DND-41 (cell line): ENCODE measurements around the gene HOXD4.

ENCODE experiments used
- EZH2 ChIP-seq: IDR thresholded peaks from 3 replicates; pipeline ENCODE4 v1.6.1; 2012; ENCODE audit warnings: borderline replicate concordance, low read depth, mild to moderate bottlenecking, moderate library complexity, low read length, inconsistent platforms; ENCODE audit not compliant: severe bottlenecking
- TF ChIP-seq, protein P1 (sequence below): IDR thresholded peaks from 2 replicates; pipeline ENCODE4 v1.5.1; 2012; ENCODE audit warnings: borderline replicate concordance, low read length, moderate library complexity, mild to moderate bottlenecking; ENCODE audit not compliant: poor library complexity, severe bottlenecking; ENCODE audit errors: extremely low read depth

DNA sequence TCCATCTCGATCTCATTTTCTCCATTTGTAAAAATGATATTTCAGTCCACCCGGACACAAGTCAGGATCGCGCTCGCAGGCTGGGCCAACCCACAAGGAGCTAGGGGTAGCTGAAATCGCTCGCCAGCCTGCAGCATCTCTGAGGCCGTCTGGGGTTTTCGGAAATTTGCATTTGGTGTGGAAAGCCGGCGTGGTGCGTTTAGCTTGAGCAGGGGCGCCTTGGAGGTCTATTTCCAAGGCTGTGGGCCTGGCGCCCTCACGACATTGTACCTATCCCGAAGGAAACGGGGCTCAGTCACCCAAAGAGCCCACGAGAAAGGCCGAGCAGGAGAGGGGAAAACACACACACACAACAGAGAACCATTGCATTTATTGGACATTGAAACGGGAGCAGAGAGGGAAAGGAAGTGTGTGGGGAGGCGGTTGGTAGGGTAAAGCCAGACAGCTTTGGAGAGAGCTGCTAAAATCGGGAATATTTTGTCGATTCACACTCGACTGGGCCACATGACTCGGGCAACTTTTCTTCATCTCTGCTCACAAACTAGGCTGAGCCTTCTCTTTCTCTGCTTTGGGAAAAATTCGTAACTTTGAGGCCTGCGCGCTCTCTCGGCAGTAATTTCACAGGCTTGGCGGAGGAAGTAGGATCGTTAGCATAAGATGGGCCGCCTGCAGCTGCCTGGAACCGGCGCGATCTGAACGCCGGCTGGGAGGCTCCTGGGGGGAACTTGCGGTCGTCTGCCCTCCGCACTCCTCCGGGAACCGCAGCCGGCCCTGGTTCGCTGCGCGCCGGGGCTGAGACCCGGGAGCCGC, 23.0 kb upstream of the HOXD4 start:
- TF ChIP-seq, protein P1, sequence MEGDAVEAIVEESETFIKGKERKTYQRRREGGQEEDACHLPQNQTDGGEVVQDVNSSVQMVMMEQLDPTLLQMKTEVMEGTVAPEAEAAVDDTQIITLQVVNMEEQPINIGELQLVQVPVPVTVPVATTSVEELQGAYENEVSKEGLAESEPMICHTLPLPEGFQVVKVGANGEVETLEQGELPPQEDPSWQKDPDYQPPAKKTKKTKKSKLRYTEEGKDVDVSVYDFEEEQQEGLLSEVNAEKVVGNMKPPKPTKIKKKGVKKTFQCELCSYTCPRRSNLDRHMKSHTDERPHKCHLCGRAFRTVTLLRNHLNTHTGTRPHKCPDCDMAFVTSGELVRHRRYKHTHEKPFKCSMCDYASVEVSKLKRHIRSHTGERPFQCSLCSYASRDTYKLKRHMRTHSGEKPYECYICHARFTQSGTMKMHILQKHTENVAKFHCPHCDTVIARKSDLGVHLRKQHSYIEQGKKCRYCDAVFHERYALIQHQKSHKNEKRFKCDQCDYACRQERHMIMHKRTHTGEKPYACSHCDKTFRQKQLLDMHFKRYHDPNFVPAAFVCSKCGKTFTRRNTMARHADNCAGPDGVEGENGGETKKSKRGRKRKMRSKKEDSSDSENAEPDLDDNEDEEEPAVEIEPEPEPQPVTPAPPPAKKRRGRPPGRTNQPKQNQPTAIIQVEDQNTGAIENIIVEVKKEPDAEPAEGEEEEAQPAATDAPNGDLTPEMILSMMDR: no peak
- TF ChIP-seq EZH2: no peak
